WTC11 (cell line): ENCODE results near the gene PDPN.

Source experiments
- ATF6 ChIP-seq: sonication (generic); formaldehyde crosslinking; IDR thresholded peaks from 2 replicates; pipeline ENCODE4 v1.8.1; 2023; ENCODE audit warnings: mild to moderate bottlenecking, missing genetic modification reagents
- CBFB ChIP-seq: sonication (generic); formaldehyde crosslinking; IDR thresholded peaks from 2 replicates; pipeline ENCODE4 v1.8.1; 2022; ENCODE audit warnings: mild to moderate bottlenecking, low read depth, missing genetic modification reagents
- CTCF ChIP-seq: fragments of 200-600 bp; IDR thresholded peaks from 2 replicates; pipeline ENCODE4 v1.8.0; 2022; ENCODE audit warnings: antibody characterized with exemption
- FOXJ3 ChIP-seq: sonication (generic); formaldehyde crosslinking; IDR thresholded peaks from 2 replicates; pipeline ENCODE4 v1.9.0; 2021; ENCODE audit warnings: missing genetic modification reagents, mild to moderate bottlenecking, borderline replicate concordance
- NFYB ChIP-seq: sonication (generic); formaldehyde crosslinking; conservative IDR thresholded peaks from 2 replicates; pipeline ENCODE4 v1.8.0; 2022; ENCODE audit warnings: low read depth, missing genetic modification reagents
- PRDM15 ChIP-seq: sonication (generic); formaldehyde crosslinking; IDR thresholded peaks from 2 replicates; pipeline ENCODE4 v1.8.0; 2022; ENCODE audit warnings: missing genetic modification reagents
- TCF7 ChIP-seq: sonication (generic); formaldehyde crosslinking; IDR thresholded peaks from 2 replicates; pipeline ENCODE4 v1.8.0; 2022; ENCODE audit warnings: mild to moderate bottlenecking, low read depth, missing genetic modification reagents, moderate library complexity
- ZNF317 ChIP-seq: sonication (generic); formaldehyde crosslinking; IDR thresholded peaks from 2 replicates; pipeline ENCODE4 v1.8.1; 2023; ENCODE audit warnings: low read depth, mild to moderate bottlenecking, moderate library complexity, missing genetic modification reagents, borderline replicate concordance
- TF ChIP-seq, protein P1 (sequence below): sonication (generic); formaldehyde crosslinking; IDR thresholded peaks from 2 replicates; pipeline ENCODE4 v1.8.0; 2022; ENCODE audit warnings: mild to moderate bottlenecking, missing genetic modification reagents

DNA sequence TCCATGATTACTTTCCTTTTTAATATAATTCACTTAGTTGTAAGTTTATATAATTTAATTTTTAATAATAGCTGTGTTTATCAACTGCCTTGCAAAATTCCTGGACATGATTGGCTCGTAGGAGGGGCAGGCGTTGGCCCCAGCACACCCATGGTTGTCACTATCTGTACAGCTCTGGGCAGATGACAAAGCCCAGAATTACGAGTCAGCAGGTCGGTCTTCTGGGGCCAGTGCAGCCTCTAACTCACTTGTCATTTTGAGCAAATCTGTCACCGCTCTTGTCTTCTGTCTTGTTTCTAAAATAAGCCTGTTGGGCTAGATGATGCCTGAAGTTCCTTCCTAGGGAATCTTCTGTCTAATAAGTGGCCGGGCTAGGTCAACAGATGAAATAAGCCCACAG, 48.4 kb upstream of the PDPN start:
- TF ChIP-seq CTCF (no peak), CBFB (no peak), NFYB (CRISPR knock-in tag) (no peak), ATF6 (CRISPR knock-in tag) (no peak), TCF7 (CRISPR knock-in tag) (no peak), ZNF317 (CRISPR knock-in tag) (no peak), FOXJ3 (CRISPR knock-in tag) (no peak), PRDM15 (CRISPR knock-in tag) (no peak)
- TF ChIP-seq, protein P1, sequence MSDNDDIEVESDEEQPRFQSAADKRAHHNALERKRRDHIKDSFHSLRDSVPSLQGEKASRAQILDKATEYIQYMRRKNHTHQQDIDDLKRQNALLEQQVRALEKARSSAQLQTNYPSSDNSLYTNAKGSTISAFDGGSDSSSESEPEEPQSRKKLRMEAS: no peak
